ENCODE measurements around the gene CRYBG3.

The CRYBG3 gene

GRCh38 chr3:97952872-97953271 is 131.1 kb downstream of the CRYBG3 start:
- no peak for TF ChIP-seq CTCF (IDR thresholded peaks at IDR 0.05; ENCODE audit: low read depth, low read length)

GRCh38 chr3:97954228-97954827 is 132.5 kb downstream of the CRYBG3 start:
- TF ChIP-seq CTCF (IDR thresholded peaks at IDR 0.05; ENCODE audit: low read depth, low read length), result no peak
- DNase-seq (ENCODE audit: extremely low read depth, low read depth), result no peak

More at GRCh38 chr3:97952872-97953271, 131.1 kb downstream of the CRYBG3 start:
- no peak for DNase-seq (ENCODE audit: extremely low read depth, low read depth)

- no peak for DNase-seq (ENCODE audit: extremely low read depth, low read depth)
- TF ChIP-seq CTCF (IDR thresholded peaks at IDR 0.05; ENCODE audit: low read depth, low read length), result no peak
Observed at GRCh38 chr3:97956051-97956450, 134.2 kb downstream of the CRYBG3 start.

- TF ChIP-seq CTCF (IDR thresholded peaks at IDR 0.05; ENCODE audit: low read depth, low read length), result no peak
- DNase-seq (ENCODE audit: extremely low read depth, low read depth), result no peak
Observed at GRCh38 chr3:97957617-97958311, 136.0 kb downstream of the CRYBG3 start.

- TF ChIP-seq CTCF (IDR thresholded peaks at IDR 0.05; ENCODE audit: low read depth, low read length), result no peak
- DNase-seq (ENCODE audit: extremely low read depth, low read depth), result no peak
Observed at GRCh38 chr3:97958396-97958795, 136.6 kb downstream of the CRYBG3 start.

- DNase-seq (ENCODE audit: extremely low read depth, low read depth), result no peak
- no peak for TF ChIP-seq CTCF (IDR thresholded peaks at IDR 0.05; ENCODE audit: low read depth, low read length)
Observed at GRCh38 chr3:97958796-97959195, 137.0 kb downstream of the CRYBG3 start.

- no peak for DNase-seq (ENCODE audit: extremely low read depth, low read depth)
- TF ChIP-seq CTCF (IDR thresholded peaks at IDR 0.05; ENCODE audit: low read depth, low read length), result no peak
Observed at GRCh38 chr3:97959872-97960271, 138.1 kb downstream of the CRYBG3 start.

Data from AG09319 (cell line).